Effector memory CD8-positive, alpha-beta T cell (primary cell): ENCODE measurements around the gene EBF3.

Experiments used
- ATAC-seq: fragments of 150-1000 bp; cut with Tn5 transposase; replicated peaks from 2 replicates; pipeline ENCODE4 v1.10.0; 2021; ENCODE audit warnings: mild to moderate bottlenecking, moderate library complexity
- DNase-seq, 3 experiments: peaks; one replicate each; pipeline ENCODE4 v3.0.0; 2021
- H3K27ac Mint-ChIP-seq, 2 donors: one replicate each; pipeline ENCODE4 v1.8.0; 2022; ENCODE audit warnings: mild to moderate bottlenecking in 2 of 2, mixed read lengths in 2 of 2, moderate library complexity in 2 of 2
- H3K27me3 Mint-ChIP-seq, 2 donors: one replicate each; pipeline ENCODE4 v1.8.0; 2022; ENCODE audit warnings: mixed read lengths in 2 of 2
- H3K36me3 Mint-ChIP-seq: one replicate; pipeline ENCODE4 v1.8.0; 2022; ENCODE audit warnings: mild to moderate bottlenecking, moderate library complexity, mixed read lengths; ENCODE audit not compliant: insufficient read depth
- H3K4me1 Mint-ChIP-seq, 2 donors: one replicate each; pipeline ENCODE4 v1.8.0; 2022; ENCODE audit warnings: low read depth in 2 of 2, mixed read lengths in 2 of 2
- H3K4me3 Mint-ChIP-seq, 2 donors: one replicate each; pipeline ENCODE4 v1.8.0; 2022; ENCODE audit warnings: mild to moderate bottlenecking in 2 of 2, mixed read lengths in 2 of 2, moderate library complexity in 2 of 2
- H3K9me3 Mint-ChIP-seq, 2 donors: one replicate each; pipeline ENCODE4 v1.8.0; 2022; ENCODE audit warnings: mixed read lengths in 2 of 2

The EBF3 gene

DNA sequence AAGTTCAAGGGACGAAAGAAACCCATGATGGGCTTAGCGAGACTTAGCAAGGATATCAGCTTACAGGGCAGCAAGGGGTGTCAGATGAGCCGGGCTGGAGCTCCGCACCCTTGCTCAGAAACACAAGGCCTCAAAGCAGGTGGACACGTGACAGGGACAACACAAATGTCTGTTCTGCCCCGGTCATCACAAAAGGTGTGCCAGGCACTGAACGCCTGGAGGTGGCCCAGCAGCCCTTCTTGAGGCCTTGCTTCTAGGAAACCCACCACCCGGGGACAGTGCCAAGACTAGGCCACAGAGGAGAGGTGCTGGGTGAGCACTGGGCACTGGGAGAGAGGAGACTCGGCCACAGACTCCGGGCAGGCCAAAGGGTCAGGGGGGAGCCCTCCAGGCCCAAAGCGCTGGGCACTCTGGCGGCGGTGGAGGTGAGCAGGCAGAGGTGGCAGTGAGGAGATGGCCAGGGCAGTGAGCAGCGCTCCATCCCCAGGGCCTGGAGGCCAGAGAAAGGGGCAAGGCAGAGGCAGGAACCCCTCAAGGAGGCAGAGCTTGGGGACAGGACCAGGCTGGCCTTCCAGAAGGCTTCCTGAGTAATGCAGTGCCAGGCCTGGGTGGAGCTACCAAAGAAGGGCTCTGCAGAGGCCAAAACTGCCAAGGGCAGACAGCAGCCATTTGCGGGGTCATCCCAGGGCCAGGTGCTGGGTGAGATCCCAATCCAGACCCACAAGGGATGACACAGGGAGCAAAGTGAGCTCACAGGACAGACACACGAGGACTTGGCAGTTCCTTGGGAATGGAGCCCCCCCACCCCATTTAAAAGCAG lies 22.7 kb downstream of the EBF3 start:
- H3K36me3 Mint-ChIP-seq, result no peaks in the 10 kb centered on the region
- no peaks in the 10 kb centered on the region for H3K9me3 Mint-ChIP-seq
- no peak for ATAC-seq
- H3K4me3 Mint-ChIP-seq, result no peak overlapping the region
- H3K27me3 Mint-ChIP-seq, result peaks cover 33 to 56% of the 10 kb centered on the region in 2 donors
- H3K4me1 Mint-ChIP-seq, result no peaks in the 10 kb centered on the region
- H3K27ac Mint-ChIP-seq, result no peak overlapping the region
- no peak for DNase-seq

DNA sequence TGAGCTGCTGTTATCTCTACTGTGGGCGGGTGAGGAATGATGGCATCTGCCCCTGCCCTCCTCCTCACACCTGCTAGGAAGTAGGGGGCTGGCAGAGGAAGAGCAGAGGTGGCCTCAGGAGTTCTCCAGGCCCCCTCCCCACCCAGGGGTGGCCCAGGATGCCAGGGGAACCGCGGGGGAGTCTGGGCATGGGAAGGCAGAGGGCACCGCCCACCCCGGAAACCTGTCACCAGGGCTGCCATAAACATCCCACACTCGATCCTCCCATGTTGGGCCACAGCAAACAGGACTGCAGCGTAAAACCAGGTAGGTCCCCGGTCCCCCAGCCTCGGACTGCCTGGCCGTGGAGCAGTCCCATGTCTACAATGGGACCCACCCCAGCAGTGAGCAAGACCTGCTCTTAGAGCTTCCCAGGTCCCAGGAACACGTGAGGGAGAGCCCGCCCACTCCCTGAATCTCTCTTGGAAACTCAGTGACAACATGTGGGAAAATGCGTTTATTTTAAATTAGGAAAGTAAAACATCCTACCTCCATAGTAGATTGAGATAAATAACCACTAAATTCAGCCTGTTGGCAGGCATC lies 23.4 kb downstream of the EBF3 start:
- Mint-ChIP-seq H3K27me3 (peaks cover 30 to 53% of the 10 kb centered on the region in 2 donors), H3K4me3 (no peak overlapping the region), H3K9me3 (no peaks in the 10 kb centered on the region), H3K36me3 (no peaks in the 10 kb centered on the region), H3K4me1 (no peaks in the 10 kb centered on the region), H3K27ac (no peak overlapping the region)
- ATAC-seq (no peak), DNase-seq (no peak)

DNA sequence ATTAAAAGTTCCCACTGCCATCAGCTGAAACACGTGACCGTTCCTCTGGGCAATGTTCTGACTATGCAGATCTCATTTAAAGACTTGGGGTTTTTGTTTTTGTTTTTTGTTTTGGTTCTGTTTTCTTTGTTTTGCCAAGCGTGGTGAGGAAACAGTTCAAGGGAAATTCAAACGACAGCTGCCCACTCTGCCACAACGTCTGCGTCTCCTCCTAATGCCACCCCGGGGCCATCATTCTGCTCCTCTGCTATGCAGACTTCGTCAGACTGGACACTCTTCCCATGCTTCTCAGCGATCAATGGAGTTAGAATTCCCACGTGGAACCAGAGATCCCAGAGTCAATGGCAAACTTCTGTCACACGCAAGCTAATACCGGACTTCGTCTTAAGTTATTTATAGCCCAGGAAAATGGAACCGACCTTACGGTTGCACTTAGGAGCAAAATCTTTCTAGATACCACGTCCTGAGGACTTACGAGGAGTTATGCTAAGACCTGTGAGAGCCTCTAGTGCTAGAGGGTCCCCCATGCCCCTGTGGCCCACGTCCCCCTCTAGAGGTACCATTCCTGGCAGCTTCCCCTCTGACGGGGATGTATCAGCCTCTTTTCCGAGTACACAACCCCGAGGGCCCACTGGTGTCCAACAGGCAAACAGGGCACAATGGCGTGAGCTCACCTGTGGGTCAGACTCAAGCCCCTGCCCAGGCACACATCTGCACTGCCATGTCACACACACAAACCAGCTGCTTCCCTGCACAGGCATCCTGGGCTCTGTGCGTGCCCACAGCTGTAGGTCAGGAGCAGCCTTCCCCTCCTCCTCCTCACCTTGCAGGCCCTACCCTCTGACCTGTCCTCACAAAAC lies 24.4 kb downstream of the EBF3 start:
- peaks cover 26 to 58% of the 10 kb centered on the region in 2 donors for H3K27me3 Mint-ChIP-seq
- no peaks in the 10 kb centered on the region for H3K9me3 Mint-ChIP-seq
- no peak for DNase-seq
- H3K27ac Mint-ChIP-seq, result no peak overlapping the region
- H3K4me1 Mint-ChIP-seq, result no peaks in the 10 kb centered on the region
- no peak overlapping the region for H3K4me3 Mint-ChIP-seq
- H3K36me3 Mint-ChIP-seq, result no peaks in the 10 kb centered on the region
- ATAC-seq, result no peak

DNA sequence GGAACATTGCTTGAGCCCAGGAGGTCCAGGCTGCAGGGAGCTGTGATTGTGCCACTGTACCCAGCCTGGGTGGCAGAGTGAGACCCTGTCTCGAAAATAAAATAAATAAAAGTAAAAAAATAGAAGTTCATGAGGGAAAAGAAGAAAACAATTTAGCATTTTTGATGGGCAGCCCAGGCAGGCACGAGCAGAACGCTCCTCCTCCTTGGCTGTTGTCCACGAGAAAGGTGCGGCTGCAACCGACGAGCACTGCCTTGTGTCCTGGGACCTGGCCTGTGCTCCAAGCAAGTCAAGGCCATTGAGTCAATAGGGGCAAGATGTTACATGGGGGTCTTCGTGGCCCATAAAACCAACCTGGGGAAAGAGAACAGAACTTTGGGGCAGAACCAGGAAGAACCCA lies 25.6 kb downstream of the EBF3 start:
- Mint-ChIP-seq H3K9me3 (no peaks in the 10 kb centered on the region), H3K4me1 (no peaks in the 10 kb centered on the region), H3K27ac (no peak overlapping the region), H3K36me3 (no peaks in the 10 kb centered on the region), H3K27me3 (peaks cover 26 to 69% of the 10 kb centered on the region in 2 donors), H3K4me3 (no peak overlapping the region)
- ATAC-seq, result no peak
- no peak for DNase-seq

DNA sequence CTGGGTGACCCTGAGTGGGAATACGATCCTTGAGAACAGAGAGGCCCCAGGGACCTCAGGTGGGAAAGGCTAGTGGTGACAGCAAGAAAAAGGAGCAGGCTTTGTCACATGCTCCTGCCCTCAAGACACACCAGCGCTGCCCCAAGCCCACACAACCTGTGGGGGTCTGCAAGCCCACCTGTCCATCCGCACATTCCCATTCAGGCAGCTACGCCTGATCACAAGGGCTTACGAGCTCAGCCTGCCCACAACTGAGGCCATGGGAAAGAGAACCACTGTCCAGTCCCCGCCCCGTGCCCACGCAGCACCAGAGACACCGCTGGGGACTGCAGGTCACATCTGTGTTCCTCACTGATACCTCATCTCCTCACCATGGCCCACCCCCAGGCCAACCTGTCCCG lies 26.7 kb downstream of the EBF3 start:
- Mint-ChIP-seq H3K9me3 (no peaks in the 10 kb centered on the region), H3K27ac (no peak overlapping the region), H3K4me1 (no peaks in the 10 kb centered on the region), H3K27me3 (peaks cover 26 to 71% of the 10 kb centered on the region in 2 donors), H3K4me3 (no peak overlapping the region), H3K36me3 (no peaks in the 10 kb centered on the region)
- ATAC-seq (no peak), DNase-seq (no peak)

DNA sequence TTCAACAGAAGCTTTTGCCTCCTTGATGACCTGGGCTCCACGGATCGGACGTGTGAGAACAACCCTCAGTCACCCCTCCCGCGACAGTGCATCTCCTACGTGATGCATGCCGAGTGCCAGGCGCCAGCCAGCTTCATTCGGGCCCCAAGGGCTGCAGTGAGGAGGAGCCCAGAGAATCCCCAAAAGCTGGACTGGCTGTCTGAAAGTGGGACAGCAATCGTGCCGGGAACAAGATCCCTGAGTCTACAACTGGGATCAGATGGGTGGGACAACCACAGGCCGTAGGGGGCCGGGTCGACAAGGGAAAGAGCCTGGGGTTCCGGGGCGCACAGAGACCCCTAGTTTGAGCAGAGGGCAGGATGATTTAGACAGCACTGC lies 27.2 kb downstream of the EBF3 start:
- Mint-ChIP-seq H3K27ac (no peak overlapping the region), H3K4me3 (no peak overlapping the region), H3K36me3 (no peaks in the 10 kb centered on the region), H3K27me3 (peaks cover 26 to 71% of the 10 kb centered on the region in 2 donors), H3K9me3 (no peaks in the 10 kb centered on the region), H3K4me1 (no peaks in the 10 kb centered on the region)
- DNase-seq (no peak), ATAC-seq (no peak)

DNA sequence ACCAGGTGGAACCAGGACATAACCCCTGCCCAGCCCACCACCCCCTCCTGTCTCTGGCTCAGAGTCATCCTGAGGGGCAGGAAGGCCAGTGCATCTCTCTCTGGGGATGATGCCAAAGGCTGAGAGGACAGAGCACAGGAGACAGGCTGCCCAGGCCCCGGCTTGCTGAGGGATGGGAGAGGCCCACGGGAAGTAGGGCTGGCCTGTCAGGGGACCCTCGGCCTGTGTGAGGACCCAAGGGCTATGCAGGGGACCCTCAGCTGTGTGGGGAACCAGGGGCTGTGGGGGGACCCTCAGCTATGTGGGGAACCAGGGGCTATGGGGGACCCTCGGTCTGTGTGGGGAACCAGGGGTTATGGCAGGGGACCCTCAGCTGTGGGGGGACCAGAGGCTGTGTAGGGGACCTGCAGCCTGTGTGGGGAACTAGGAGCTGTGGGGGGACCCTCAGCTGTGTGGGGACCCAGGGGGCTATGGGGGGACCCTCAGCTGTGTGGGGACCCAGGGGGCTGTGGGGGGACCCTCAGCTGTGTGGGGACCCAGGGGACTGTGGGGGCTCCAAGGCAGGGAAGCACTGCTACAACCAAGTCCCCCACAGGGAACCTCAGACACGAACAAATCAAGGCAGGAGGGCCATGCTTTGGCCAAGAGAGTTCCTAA lies 27.7 kb downstream of the EBF3 start:
- Mint-ChIP-seq H3K4me3 (no peak overlapping the region), H3K27me3 (peaks cover 26 to 68% of the 10 kb centered on the region in 2 donors)
- no peak for ATAC-seq

DNA sequence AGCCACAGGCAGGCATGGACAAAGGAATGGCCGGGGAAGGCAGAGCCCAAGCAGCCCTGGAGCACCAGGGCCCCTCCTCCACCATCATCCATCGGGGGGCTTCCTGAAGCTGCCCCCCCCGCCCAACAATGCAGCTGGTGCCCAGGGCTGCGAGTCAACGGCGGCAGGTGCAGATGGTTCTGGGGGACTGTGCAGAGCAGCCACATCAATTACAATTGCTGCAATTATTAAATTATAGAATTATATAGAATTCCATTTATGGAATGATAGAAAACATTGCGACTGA lies 28.3 kb downstream of the EBF3 start:
- Mint-ChIP-seq H3K27ac (no peak overlapping the region), H3K4me3 (no peak overlapping the region), H3K9me3 (no peaks in the 10 kb centered on the region), H3K27me3 (peaks cover 20 to 62% of the 10 kb centered on the region in 2 donors), H3K36me3 (no peaks in the 10 kb centered on the region), H3K4me1 (no peaks in the 10 kb centered on the region)
- DNase-seq, result no peak
- ATAC-seq, result no peak

More for the DNA sequence above, 27.7 kb downstream of the EBF3 start:
- H3K4me1 Mint-ChIP-seq, result no peaks in the 10 kb centered on the region
- DNase-seq, result no peak
- H3K9me3 Mint-ChIP-seq, result no peaks in the 10 kb centered on the region
- no peaks in the 10 kb centered on the region for H3K36me3 Mint-ChIP-seq
- no peak overlapping the region for H3K27ac Mint-ChIP-seq

DNA sequence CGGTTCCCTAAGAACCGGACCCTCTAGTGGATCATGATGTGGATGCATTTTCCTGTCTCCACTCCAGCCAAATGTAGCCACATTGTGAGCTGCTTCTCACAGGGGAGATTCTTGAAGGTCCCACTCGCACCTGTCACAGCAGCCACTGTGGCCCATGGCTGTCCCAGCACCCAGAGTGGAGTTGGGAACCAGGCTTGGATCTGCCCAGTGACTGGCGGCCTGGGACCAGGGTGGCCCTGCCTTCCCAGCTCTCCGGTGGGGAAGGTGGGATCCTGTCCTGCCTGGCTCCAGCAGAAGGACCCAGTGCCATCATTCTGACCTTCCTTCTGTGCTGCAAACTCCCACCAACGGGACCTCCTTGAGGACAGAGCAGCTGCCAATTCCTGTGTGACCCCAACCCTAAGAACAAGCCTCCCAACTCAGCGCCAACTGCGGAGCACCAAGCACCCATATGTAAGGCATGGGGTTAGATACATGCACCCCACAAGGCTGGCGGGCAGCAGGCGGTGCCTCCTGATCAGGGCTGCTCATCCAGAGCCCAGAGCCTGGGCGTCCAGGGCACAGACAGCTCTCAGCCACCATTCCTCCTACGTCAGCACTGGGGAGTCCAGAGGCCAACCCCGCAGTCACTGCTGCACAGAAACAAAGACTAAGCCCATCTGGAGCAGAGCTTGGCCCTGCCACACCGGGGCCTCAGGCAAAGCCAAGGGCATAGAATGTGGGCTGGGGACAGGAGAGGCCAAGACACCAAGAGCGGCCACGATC lies 28.8 kb downstream of the EBF3 start:
- H3K4me3 Mint-ChIP-seq, result no peak overlapping the region
- H3K27ac Mint-ChIP-seq, result no peak overlapping the region
- ATAC-seq (no peak), DNase-seq (no peak)
- H3K4me1 Mint-ChIP-seq, result no peaks in the 10 kb centered on the region
- peaks cover 15 to 57% of the 10 kb centered on the region in 2 donors for H3K27me3 Mint-ChIP-seq
- H3K9me3 Mint-ChIP-seq, result no peaks in the 10 kb centered on the region
- H3K36me3 Mint-ChIP-seq, result no peaks in the 10 kb centered on the region

DNA sequence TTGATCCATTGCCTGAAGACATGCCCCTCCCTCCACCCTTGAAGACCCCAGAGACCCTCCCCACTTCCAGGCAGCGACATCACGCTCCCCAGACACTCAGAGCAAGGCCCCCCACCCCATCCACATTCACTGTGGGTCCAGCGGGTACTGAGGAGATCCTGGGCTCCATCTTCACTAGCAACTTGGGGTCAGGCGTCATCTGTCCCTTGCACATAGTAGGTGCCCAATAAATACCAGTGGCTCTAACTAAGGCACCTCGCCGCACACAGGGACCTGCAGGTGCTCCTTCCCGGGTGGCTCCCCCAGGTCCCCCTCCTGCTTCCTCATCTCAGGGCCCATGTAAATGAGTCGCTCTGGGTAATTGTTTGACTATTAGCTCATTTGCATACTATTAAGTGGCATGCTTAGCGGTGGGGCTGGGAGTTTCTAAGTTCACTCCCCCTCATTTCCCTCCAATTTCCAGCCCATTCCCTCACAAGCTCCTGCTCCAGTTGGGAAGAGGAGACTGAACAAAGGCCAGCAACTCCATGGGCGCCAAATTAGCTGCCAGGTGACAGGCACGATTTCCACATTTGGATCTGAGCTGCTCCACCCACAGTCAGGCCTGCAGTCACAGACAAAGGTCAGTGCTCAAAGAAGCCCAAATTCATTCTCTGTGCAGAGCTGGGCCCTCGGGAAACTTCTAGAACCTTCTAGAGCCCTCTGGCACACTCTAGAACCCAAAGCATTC lies 29.7 kb downstream of the EBF3 start:
- Mint-ChIP-seq H3K27me3 (peaks cover 6 to 48% of the 10 kb centered on the region in 2 donors), H3K4me1 (no peaks in the 10 kb centered on the region), H3K9me3 (no peaks in the 10 kb centered on the region), H3K4me3 (no peak overlapping the region), H3K27ac (no peak overlapping the region), H3K36me3 (no peaks in the 10 kb centered on the region)
- no peak for DNase-seq
- ATAC-seq, result no peak

DNA sequence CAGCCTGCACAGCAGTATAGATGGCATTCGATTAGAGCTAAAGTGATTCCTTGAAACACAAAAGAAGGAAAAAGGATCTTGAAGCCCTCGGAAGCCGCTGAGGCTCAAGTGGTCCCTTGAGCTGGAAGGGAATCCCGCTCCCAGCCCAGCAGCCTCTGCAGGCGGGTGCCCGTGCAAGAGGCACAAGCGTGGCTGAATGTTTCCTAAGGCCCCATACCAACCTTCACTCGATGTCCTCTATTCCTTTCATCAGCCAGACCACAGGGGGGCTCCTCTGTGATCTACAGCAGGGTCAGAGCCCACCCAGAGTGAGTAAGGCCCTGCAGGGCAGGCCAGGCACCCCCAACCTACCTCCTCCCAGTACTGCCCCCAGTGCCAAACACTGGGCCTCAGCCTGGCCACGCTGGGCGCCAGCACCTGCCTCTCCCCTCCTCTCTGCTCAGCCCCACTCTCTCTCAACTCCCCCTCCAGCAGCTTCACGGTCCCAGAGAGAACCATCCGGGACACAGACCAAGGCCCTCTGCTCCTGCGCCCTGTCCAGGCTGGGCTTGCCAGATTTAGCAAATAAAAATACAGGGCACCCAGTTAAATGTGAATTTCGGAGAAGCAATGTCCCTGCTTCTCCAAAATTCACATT lies 30.5 kb downstream of the EBF3 start:
- no peaks in the 10 kb centered on the region for H3K4me1 Mint-ChIP-seq
- H3K36me3 Mint-ChIP-seq, result no peaks in the 10 kb centered on the region
- no peaks in the 10 kb centered on the region for H3K9me3 Mint-ChIP-seq
- no peak overlapping the region for H3K4me3 Mint-ChIP-seq
- peaks cover 0 to 45% of the 10 kb centered on the region in 2 donors for H3K27me3 Mint-ChIP-seq
- ATAC-seq (no peak), DNase-seq (no peak)
- no peak overlapping the region for H3K27ac Mint-ChIP-seq

DNA sequence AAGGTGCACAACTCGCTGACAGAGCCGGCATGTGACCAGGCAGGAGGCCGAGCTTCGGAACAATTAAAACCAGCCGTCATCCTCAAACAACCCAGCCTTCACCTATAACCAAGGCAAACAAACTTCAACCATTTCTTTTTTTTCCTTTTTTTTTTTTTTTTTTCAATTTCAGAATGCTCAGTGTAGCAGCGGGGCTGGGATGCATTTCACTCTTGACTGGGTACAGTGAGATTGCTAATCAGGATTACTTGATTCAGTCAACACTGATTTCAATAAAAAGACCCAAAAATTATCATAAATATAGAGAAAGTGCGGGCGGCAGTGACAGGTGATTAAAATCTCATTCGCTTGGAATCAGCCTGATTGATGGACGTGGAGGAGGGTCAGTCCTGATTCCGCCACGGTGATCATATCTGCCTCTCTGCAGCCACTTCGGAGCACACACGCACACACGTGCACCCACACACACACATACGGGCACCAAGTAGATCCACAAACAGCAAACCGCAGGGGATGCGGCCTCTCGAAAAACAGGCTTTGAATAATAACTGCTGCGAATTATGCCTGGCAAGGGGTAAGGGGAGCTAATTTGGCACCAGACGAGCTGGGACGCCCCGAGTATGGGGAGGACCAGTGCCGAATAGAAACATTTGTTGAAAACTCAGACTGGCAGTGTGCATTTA lies 31.2 kb downstream of the EBF3 start:
- Mint-ChIP-seq H3K9me3 (no peaks in the 10 kb centered on the region), H3K4me1 (no peaks in the 10 kb centered on the region), H3K4me3 (no peak overlapping the region), H3K27me3 (peaks cover 0 to 42% of the 10 kb centered on the region in 2 donors), H3K36me3 (no peaks in the 10 kb centered on the region), H3K27ac (no peak overlapping the region)
- no peak for DNase-seq
- no peak for ATAC-seq
